ENCODE data around the gene PDZD2. TPM values are rescaled to one million over a fixed set of nuclear protein-coding genes. Genes with fewer than 3 reads are reported as not detected.
"Not testable (repeated sequence)": the region's sequence is repeated elsewhere in the genome, so short reads cannot be mapped to it uniquely, and the experiment has no call there.

PDZD2 gene
- total RNA-seq, 5 donors from 2014 or later (not counting 1 experiment from before 2014, with no cell fraction given): 0.66 to 2.2 (median 1.2) TPM

- CTCF ChIA-PET; H3K27ac ChIP-seq (ENCODE audit: low read length); H3K4me3 ChIP-seq (ENCODE audit: control insufficient read depth in 1 of 2, extremely low read depth in 1 of 2, low read length in 1 of 2); ATAC-seq (replicated peaks in 1 of 4); POLR2A ChIA-PET; H3K27me3 ChIP-seq (replicated peaks in 1 of 2; ENCODE audit: control insufficient read depth in 2 of 2, extremely low read depth in 1 of 2, insufficient read depth in 2 of 2, low read length in 1 of 2); H3K9me3 Mint-ChIP-seq; H3K4me1 ChIP-seq (ENCODE audit: control insufficient read depth in 1 of 2, extremely low read depth in 1 of 2, insufficient read depth in 2 of 2, low read length in 2 of 2); DNase-seq; H3K4me3 Mint-ChIP-seq; H3K27ac Mint-ChIP-seq; H3K9me3 ChIP-seq; H3K36me3 ChIP-seq (ENCODE audit: control insufficient read depth in 2 of 2, extremely low read depth in 1 of 2, insufficient read depth in 1 of 2, low read length in 1 of 2); H3K27me3 Mint-ChIP-seq; H3K36me3 Mint-ChIP-seq; H3K4me1 Mint-ChIP-seq: not testable (repeated sequence)
- WGBS (ENCODE audit: insufficient coverage): 94% methylated on average over 25 of the region's 26 CpGs
These were observed 400.7 kb downstream of the PDZD2 start for GRCh38 chr5:32039601-32040000.

DNA sequence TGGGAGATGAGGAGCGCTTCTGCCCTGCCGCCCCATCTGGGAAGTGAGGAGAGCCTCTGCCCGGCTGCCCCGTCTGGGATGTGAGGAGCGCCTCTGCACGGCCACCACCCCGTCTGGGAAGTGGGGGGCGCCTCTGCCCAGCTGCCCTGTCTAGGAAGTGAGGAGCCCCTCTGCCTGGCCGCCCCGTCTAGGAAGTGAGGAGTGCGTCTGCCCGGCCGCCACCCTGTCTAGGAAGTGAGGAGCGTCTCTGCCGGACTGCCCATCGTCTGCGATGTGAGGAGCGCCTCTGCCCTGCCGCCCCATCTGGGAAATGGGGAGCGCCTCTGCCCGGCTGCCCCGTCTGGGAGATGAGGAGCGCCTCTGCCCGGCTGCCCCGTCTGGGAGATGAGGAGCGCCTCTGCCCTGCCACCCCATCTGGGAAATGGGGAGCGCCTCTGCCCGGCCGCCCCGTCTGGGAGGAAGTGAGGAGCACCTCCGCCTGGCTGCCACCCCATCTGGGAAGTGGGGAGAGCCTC lies 401.3 kb downstream of the PDZD2 start:
- H3K9me3 ChIP-seq; H3K27ac ChIP-seq (ENCODE audit: low read length); H3K27me3 Mint-ChIP-seq; H3K36me3 ChIP-seq (ENCODE audit: control insufficient read depth in 2 of 2, extremely low read depth in 1 of 2, insufficient read depth in 1 of 2, low read length in 1 of 2); CTCF ChIA-PET; H3K36me3 Mint-ChIP-seq; H3K4me1 ChIP-seq (ENCODE audit: control insufficient read depth in 1 of 2, extremely low read depth in 1 of 2, insufficient read depth in 2 of 2, low read length in 2 of 2); H3K4me3 Mint-ChIP-seq; POLR2A ChIA-PET; ATAC-seq (replicated peaks in 1 of 4); H3K4me1 Mint-ChIP-seq; H3K27me3 ChIP-seq (replicated peaks in 1 of 2; ENCODE audit: control insufficient read depth in 2 of 2, extremely low read depth in 1 of 2, insufficient read depth in 2 of 2, low read length in 1 of 2); DNase-seq; H3K4me3 ChIP-seq (ENCODE audit: control insufficient read depth in 1 of 2, extremely low read depth in 1 of 2, low read length in 1 of 2); H3K9me3 Mint-ChIP-seq; H3K27ac Mint-ChIP-seq: not testable (repeated sequence)
- WGBS (ENCODE audit: insufficient coverage): 98% methylated on average over 16 of the region's 31 CpGs

- no peak for DNase-seq
- H3K36me3 Mint-ChIP-seq: no peaks in the 10 kb centered on the region
- ATAC-seq (replicated peaks in 1 of 4): no peak
- CTCF ChIA-PET: no interaction called here
- H3K36me3 ChIP-seq (ENCODE audit: control insufficient read depth in 2 of 2, extremely low read depth in 1 of 2, insufficient read depth in 1 of 2, low read length in 1 of 2): no peaks in the 10 kb centered on the region
- no peak overlapping the region for H3K27ac ChIP-seq (ENCODE audit: low read length)
- no peaks in the 10 kb centered on the region for H3K9me3 ChIP-seq
- no peaks in the 10 kb centered on the region for H3K4me1 ChIP-seq (ENCODE audit: control insufficient read depth in 1 of 2, extremely low read depth in 1 of 2, insufficient read depth in 2 of 2, low read length in 2 of 2)
- 72% methylated on average over 6 of the region's 7 CpGs for WGBS (ENCODE audit: insufficient coverage)
- H3K4me3 ChIP-seq (ENCODE audit: control insufficient read depth in 1 of 2, extremely low read depth in 1 of 2, low read length in 1 of 2): no peak overlapping the region
- no peaks in the 10 kb centered on the region for H3K27me3 Mint-ChIP-seq
- no peak overlapping the region for H3K27ac Mint-ChIP-seq
- POLR2A ChIA-PET: no interaction called here
- H3K4me1 Mint-ChIP-seq: no peaks in the 10 kb centered on the region
- no peak overlapping the region for H3K4me3 Mint-ChIP-seq
- H3K9me3 Mint-ChIP-seq: no peaks in the 10 kb centered on the region
- H3K27me3 ChIP-seq (replicated peaks in 1 of 2; ENCODE audit: control insufficient read depth in 2 of 2, extremely low read depth in 1 of 2, insufficient read depth in 2 of 2, low read length in 1 of 2): no peaks in the 10 kb centered on the region
These were observed 403.6 kb downstream of the PDZD2 start for GRCh38 chr5:32042551-32042961.

- Histone ChIP-seq H3K27ac (ENCODE audit: low read length) (no peak overlapping the region), H3K9me3 (no peaks in the 10 kb centered on the region), H3K4me3 (ENCODE audit: control insufficient read depth in 1 of 2, extremely low read depth in 1 of 2, low read length in 1 of 2) (no peak overlapping the region), H3K36me3 (ENCODE audit: control insufficient read depth in 2 of 2, extremely low read depth in 1 of 2, insufficient read depth in 1 of 2, low read length in 1 of 2) (no peaks in the 10 kb centered on the region), H3K27me3 (replicated peaks in 1 of 2; ENCODE audit: control insufficient read depth in 2 of 2, extremely low read depth in 1 of 2, insufficient read depth in 2 of 2, low read length in 1 of 2) (no peaks in the 10 kb centered on the region), H3K4me1 (ENCODE audit: control insufficient read depth in 1 of 2, extremely low read depth in 1 of 2, insufficient read depth in 2 of 2, low read length in 2 of 2) (no peaks in the 10 kb centered on the region)
- Mint-ChIP-seq H3K27ac (no peak overlapping the region), H3K9me3 (no peaks in the 10 kb centered on the region), H3K4me1 (no peaks in the 10 kb centered on the region), H3K27me3 (no peaks in the 10 kb centered on the region), H3K4me3 (no peak overlapping the region), H3K36me3 (no peaks in the 10 kb centered on the region)
- CTCF ChIA-PET: interaction anchor here in 1 of 2 donors (0.5 kb wide), 1 partner anchor 49 kb away, joined by 3 read pairs; no protein-coding TSS in a partner anchor
- POLR2A ChIA-PET: no interaction called here
- no peak for DNase-seq
- no peak for ATAC-seq (replicated peaks in 1 of 4)
- WGBS (ENCODE audit: insufficient coverage): 80% methylated on average over 1 of the region's 5 CpGs
These were observed 404.2 kb downstream of the PDZD2 start for GRCh38 chr5:32043105-32043504.

DNA sequence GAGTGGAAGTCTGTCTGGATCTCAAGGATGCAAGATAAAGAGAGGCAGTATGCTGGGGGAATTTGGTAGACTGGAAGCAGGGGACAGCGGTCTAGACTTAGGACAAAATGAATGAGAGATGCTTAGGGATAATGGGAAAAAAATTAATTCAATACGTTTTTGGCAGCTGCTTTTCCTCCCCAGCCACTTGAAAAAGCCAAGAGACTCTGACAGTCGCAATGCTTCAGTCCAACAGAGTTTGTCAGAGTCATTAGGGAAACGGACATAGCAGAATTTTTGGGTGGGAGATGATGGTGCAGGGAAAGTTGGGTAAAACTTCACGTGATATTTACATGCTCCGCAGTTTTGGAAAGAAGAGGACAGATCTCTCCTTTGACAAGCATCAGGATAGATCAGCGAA lies 405.5 kb downstream of the PDZD2 start:
- no peak for ATAC-seq (replicated peaks in 1 of 4)
- CTCF ChIA-PET: interaction anchor here in 1 of 2 donors (0.8 kb wide), 1 partner anchor 60 kb away, joined by 3 read pairs; no protein-coding TSS in a partner anchor
- H3K27me3 Mint-ChIP-seq: no peaks in the 10 kb centered on the region

GRCh38 chr5:32044939-32045338 lies 406.0 kb downstream of the PDZD2 start:
- H3K36me3 Mint-ChIP-seq: no peaks in the 10 kb centered on the region
- H3K4me3 Mint-ChIP-seq: no peak overlapping the region

More for the DNA sequence above, 405.5 kb downstream of the PDZD2 start:
- no peaks in the 10 kb centered on the region for H3K4me1 Mint-ChIP-seq
- H3K9me3 Mint-ChIP-seq: no peaks in the 10 kb centered on the region
- WGBS (ENCODE audit: insufficient coverage): 75% methylated on average over 2 of the region's 7 CpGs
- Histone ChIP-seq H3K4me3 (ENCODE audit: control insufficient read depth in 1 of 2, extremely low read depth in 1 of 2, low read length in 1 of 2) (no peak overlapping the region), H3K9me3 (no peaks in the 10 kb centered on the region), H3K27me3 (replicated peaks in 1 of 2; ENCODE audit: control insufficient read depth in 2 of 2, extremely low read depth in 1 of 2, insufficient read depth in 2 of 2, low read length in 1 of 2) (no peaks in the 10 kb centered on the region), H3K36me3 (ENCODE audit: control insufficient read depth in 2 of 2, extremely low read depth in 1 of 2, insufficient read depth in 1 of 2, low read length in 1 of 2) (no peaks in the 10 kb centered on the region), H3K27ac (ENCODE audit: low read length) (no peak overlapping the region), H3K4me1 (ENCODE audit: control insufficient read depth in 1 of 2, extremely low read depth in 1 of 2, insufficient read depth in 2 of 2, low read length in 2 of 2) (no peaks in the 10 kb centered on the region)
- no peak overlapping the region for H3K4me3 Mint-ChIP-seq
- no peak for DNase-seq
- no peak overlapping the region for H3K27ac Mint-ChIP-seq
- no peaks in the 10 kb centered on the region for H3K36me3 Mint-ChIP-seq
- POLR2A ChIA-PET: no interaction called here

DNA sequence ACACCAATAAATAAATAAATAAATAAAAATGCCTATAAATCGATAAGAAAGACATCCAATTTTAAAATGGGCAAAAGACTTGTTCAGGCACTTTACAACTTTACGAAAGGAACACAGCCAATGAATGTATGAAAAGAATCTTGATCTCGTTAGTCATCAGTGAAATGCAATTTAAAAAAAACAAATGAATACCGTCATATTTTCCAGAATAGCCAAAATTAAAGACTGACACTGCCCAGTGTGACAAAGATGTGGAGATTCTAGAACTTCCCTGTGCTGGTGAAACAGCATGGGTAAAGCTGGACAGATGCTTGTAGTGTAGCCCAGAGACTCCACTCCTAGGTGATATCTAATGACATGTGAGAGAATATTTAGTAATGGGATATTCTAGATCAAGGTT lies 408.1 kb downstream of the PDZD2 start:
- no peak overlapping the region for H3K4me3 Mint-ChIP-seq
- no peaks in the 10 kb centered on the region for H3K27me3 Mint-ChIP-seq
- H3K9me3 ChIP-seq: no peaks in the 10 kb centered on the region
- no peaks in the 10 kb centered on the region for H3K9me3 Mint-ChIP-seq
- ChIA-PET POLR2A (no interaction called here), CTCF (no interaction called here)
- no peak overlapping the region for H3K27ac Mint-ChIP-seq
- ATAC-seq (replicated peaks in 1 of 4) (no peak), DNase-seq (no peak)
- H3K27ac ChIP-seq (ENCODE audit: low read length): no peak overlapping the region
- no peak overlapping the region for H3K4me3 ChIP-seq (ENCODE audit: control insufficient read depth in 1 of 2, extremely low read depth in 1 of 2, low read length in 1 of 2)
- H3K4me1 Mint-ChIP-seq: no peaks in the 10 kb centered on the region
- H3K4me1 ChIP-seq (ENCODE audit: control insufficient read depth in 1 of 2, extremely low read depth in 1 of 2, insufficient read depth in 2 of 2, low read length in 2 of 2): no peaks in the 10 kb centered on the region
- no peaks in the 10 kb centered on the region for H3K27me3 ChIP-seq (replicated peaks in 1 of 2; ENCODE audit: control insufficient read depth in 2 of 2, extremely low read depth in 1 of 2, insufficient read depth in 2 of 2, low read length in 1 of 2)
- 92% methylated on average over 2 of the region's 4 CpGs for WGBS (ENCODE audit: insufficient coverage)
- H3K36me3 ChIP-seq (ENCODE audit: control insufficient read depth in 2 of 2, extremely low read depth in 1 of 2, insufficient read depth in 1 of 2, low read length in 1 of 2): no peaks in the 10 kb centered on the region
- H3K36me3 Mint-ChIP-seq: no peaks in the 10 kb centered on the region

More at GRCh38 chr5:32044939-32045338, 406.0 kb downstream of the PDZD2 start:
- POLR2A ChIA-PET: no interaction called here
- Mint-ChIP-seq H3K27ac (no peak overlapping the region), H3K27me3 (no peaks in the 10 kb centered on the region), H3K4me1 (no peaks in the 10 kb centered on the region), H3K9me3 (no peaks in the 10 kb centered on the region)
- ATAC-seq (replicated peaks in 1 of 4) (no peak), DNase-seq (no peak)
- Histone ChIP-seq H3K4me3 (ENCODE audit: control insufficient read depth in 1 of 2, extremely low read depth in 1 of 2, low read length in 1 of 2) (no peak overlapping the region), H3K27me3 (replicated peaks in 1 of 2; ENCODE audit: control insufficient read depth in 2 of 2, extremely low read depth in 1 of 2, insufficient read depth in 2 of 2, low read length in 1 of 2) (no peaks in the 10 kb centered on the region), H3K36me3 (ENCODE audit: control insufficient read depth in 2 of 2, extremely low read depth in 1 of 2, insufficient read depth in 1 of 2, low read length in 1 of 2) (no peaks in the 10 kb centered on the region), H3K9me3 (no peaks in the 10 kb centered on the region), H3K4me1 (ENCODE audit: control insufficient read depth in 1 of 2, extremely low read depth in 1 of 2, insufficient read depth in 2 of 2, low read length in 2 of 2) (no peaks in the 10 kb centered on the region), H3K27ac (ENCODE audit: low read length) (no peak overlapping the region)
- CTCF ChIA-PET: interaction anchor here in 1 of 2 donors (0.6 kb wide), 1 partner anchor 162 kb away, joined by 3 read pairs; no protein-coding TSS in a partner anchor

All from T-cell (primary cell).